IMR-90 (cell line): ENCODE data around the gene ARL4A. TPM values are rescaled to one million over a fixed set of nuclear protein-coding genes. Genes with fewer than 3 reads are reported as not detected.

Experiments
- ATAC-seq: fragments of 200-7000 bp; cut with Tn5 transposase; 2 replicates; pipeline ENCODE4 v1.9.1; 2020; ENCODE audit warnings: low read depth, mild to moderate bottlenecking, moderate library complexity
- BruUV-seq: library from RNA; stranded (reverse); fragments of 400-500 nt; replicated peaks from 2 replicates; lab custom pipeline; 2021; lab: Mats Ljungman, UMichigan
- CTCF ChIA-PET: fragments of 300-600 bp; formaldehyde crosslinking; extraction: SDS; loops from one replicate; lab custom pipeline; 2021; ENCODE audit warnings: antibody characterized with exemption; lab: Yijun Ruan, JAX
- POLR2A ChIA-PET: fragments of 300-600 bp; sonication (Branson Sonifier 250); formaldehyde crosslinking; loops from one replicate; lab custom pipeline; 2022; ENCODE audit warnings: antibody characterized with exemption; ENCODE audit not compliant: unreplicated experiment; lab: Charles Lee
- DNase-seq: peaks from one replicate; pipeline ENCODE4 v3.0.0; 2013
- H2AFZ ChIP-seq: replicated peaks from 2 replicates; pipeline ENCODE3; 2013; ENCODE audit warnings: low read length, mild to moderate bottlenecking; ENCODE audit not compliant: poor library complexity
- H2AK5ac ChIP-seq: 2 replicates; pipeline ENCODE4 v1.6.1; 2013; ENCODE audit warnings: low read depth, low read length, inconsistent platforms
- H2AK9ac ChIP-seq: replicated peaks from 2 replicates; pipeline ENCODE3; 2013; ENCODE audit warnings: mild to moderate bottlenecking, low read depth, low read length, moderate library complexity; ENCODE audit not compliant: poor library complexity
- H2BK120ac ChIP-seq: 2 replicates; pipeline ENCODE4 v1.6.1; 2013; ENCODE audit warnings: low read depth, low read length, inconsistent platforms
- H2BK15ac ChIP-seq: 3 replicates; pipeline ENCODE4 v1.6.1; 2013; ENCODE audit warnings: low read depth, low read length, inconsistent platforms
- H2BK20ac ChIP-seq: 2 replicates; pipeline ENCODE4 v1.6.1; 2013; ENCODE audit warnings: low read depth, mild to moderate bottlenecking, inconsistent platforms, low read length, moderate library complexity
- H2BK5ac ChIP-seq: 2 replicates; pipeline ENCODE4 v1.6.1; 2013; ENCODE audit warnings: mild to moderate bottlenecking, low read depth, low read length, inconsistent platforms; ENCODE audit not compliant: poor library complexity, severe bottlenecking
- H3K14ac ChIP-seq: replicated peaks from 2 replicates; pipeline ENCODE4 v1.6.1; 2013; ENCODE audit warnings: low read depth, low read length, inconsistent platforms
- H3K18ac ChIP-seq: 2 replicates; pipeline ENCODE4 v1.6.1; 2013; ENCODE audit warnings: low read depth, low read length, control low read depth
- H3K23ac ChIP-seq: 2 replicates; pipeline ENCODE4 v1.6.1; 2013; ENCODE audit warnings: low read depth, low read length, inconsistent platforms
- H3K27ac ChIP-seq: 2 replicates; pipeline ENCODE4 v1.5.1; 2013; ENCODE audit warnings: mild to moderate bottlenecking, control low read depth, low read length; ENCODE audit not compliant: insufficient read depth
- H3K27me3 ChIP-seq: 2 replicates; pipeline ENCODE4 v1.6.1; 2013; ENCODE audit warnings: low read length; ENCODE audit not compliant: control insufficient read depth, insufficient read depth
- H3K36me3 ChIP-seq: 2 replicates; pipeline ENCODE4 v1.6.1; 2013; ENCODE audit warnings: low read length, mixed read lengths; ENCODE audit not compliant: control insufficient read depth, insufficient read depth
- H3K4ac ChIP-seq: 2 replicates; pipeline ENCODE4 v1.6.1; 2013; ENCODE audit warnings: low read depth, low read length, inconsistent platforms
- H3K4me1 ChIP-seq: 2 replicates; pipeline ENCODE4 v1.6.1; 2013; ENCODE audit warnings: low read length, mixed read lengths; ENCODE audit not compliant: control insufficient read depth, insufficient read depth
- H3K4me2 ChIP-seq: 2 replicates; pipeline ENCODE4 v1.6.1; 2013; ENCODE audit warnings: low read depth, mild to moderate bottlenecking, control low read depth, low read length, moderate library complexity
- H3K4me3 ChIP-seq: 2 replicates; pipeline ENCODE4 v1.5.1; 2013; ENCODE audit warnings: low read depth, mild to moderate bottlenecking, control low read depth, low read length, moderate library complexity; ENCODE audit not compliant: insufficient read depth
- H3K56ac ChIP-seq: 2 replicates; pipeline ENCODE4 v1.6.1; 2013; ENCODE audit warnings: low read length, inconsistent platforms; ENCODE audit not compliant: insufficient read depth; ENCODE audit errors: extremely low read depth
- H3K79me1 ChIP-seq, 2 experiments: 2 replicates each; pipeline ENCODE4 v1.6.1; 2013; ENCODE audit warnings: low read length in 2 of 2, inconsistent platforms in 1 of 2, low read depth in 1 of 2
- H3K9ac ChIP-seq: 2 replicates; pipeline ENCODE4 v1.6.1; 2013; ENCODE audit warnings: low read depth, low read length, control low read depth
- H3K9me1 ChIP-seq: 2 replicates; pipeline ENCODE4 v1.6.1; 2013; ENCODE audit warnings: low read length, inconsistent platforms; ENCODE audit not compliant: insufficient read depth
- H3K9me3 ChIP-seq: 2 replicates; pipeline ENCODE4 v1.6.1; 2013; ENCODE audit warnings: low read length; ENCODE audit not compliant: control insufficient read depth, insufficient read depth
- H4K20me1 ChIP-seq: 2 replicates; pipeline ENCODE4 v1.6.1; 2013; ENCODE audit warnings: low read length, inconsistent platforms; ENCODE audit not compliant: insufficient read depth
- H4K5ac ChIP-seq: 2 replicates; pipeline ENCODE4 v1.6.1; 2013; ENCODE audit warnings: mild to moderate bottlenecking, low read depth, low read length, control low read depth
- H4K8ac ChIP-seq, 2 experiments: 2 replicates each; pipeline ENCODE4 v1.6.1; 2013; ENCODE audit warnings: low read depth in 2 of 2, low read length in 2 of 2, control low read depth in 1 of 2, inconsistent platforms in 1 of 2
- H4K91ac ChIP-seq: 2 replicates; pipeline ENCODE4 v1.6.1; 2013; ENCODE audit warnings: low read depth, low read length, inconsistent platforms; ENCODE audit not compliant: insufficient read depth
- BHLHE40 ChIP-seq: fragments of 150-350 bp; IDR thresholded peaks from 2 replicates; pipeline ENCODE4 v1.6.1; 2016; ENCODE audit warnings: mild to moderate bottlenecking, low read depth, low read length
- CEBPB ChIP-seq: IDR thresholded peaks from 2 replicates; pipeline ENCODE4 v1.6.1; 2012; ENCODE audit warnings: low read depth, low read length, improper control_type of control experiment
- CHD1 ChIP-seq: IDR thresholded peaks from 2 replicates; pipeline ENCODE4 v1.6.1; 2012; ENCODE audit warnings: low read depth, low read length, improper control_type of control experiment
- FOS ChIP-seq: fragments of 150-350 bp; IDR thresholded peaks from 2 replicates; pipeline ENCODE4 v1.6.1; 2016; ENCODE audit warnings: low read depth, low read length
- MAFK ChIP-seq: IDR thresholded peaks from 2 replicates; pipeline ENCODE4 v1.6.1; 2012; ENCODE audit warnings: low read depth, low read length, improper control_type of control experiment
- MAZ ChIP-seq: IDR thresholded peaks from 2 replicates; pipeline ENCODE4 v1.6.1; 2012; ENCODE audit warnings: low read depth, mild to moderate bottlenecking, low read length, improper control_type of control experiment, moderate library complexity, borderline replicate concordance
- MXI1 ChIP-seq: IDR thresholded peaks from 2 replicates; pipeline ENCODE4 v1.6.1; 2012; ENCODE audit warnings: low read depth, mild to moderate bottlenecking, low read length, moderate library complexity, borderline replicate concordance
- NFE2L2 ChIP-seq: fragments of 150-350 bp; IDR thresholded peaks from 2 replicates; pipeline ENCODE4 v1.6.1; 2016; ENCODE audit warnings: low read depth, mild to moderate bottlenecking, low read length
- POLR2A ChIP-seq: IDR thresholded peaks from 2 replicates; pipeline ENCODE4 v1.6.1; 2012; ENCODE audit warnings: mild to moderate bottlenecking, low read depth, low read length
- RAD21 ChIP-seq: IDR thresholded peaks from 2 replicates; pipeline ENCODE4 v1.6.1; 2012; ENCODE audit warnings: low read length, improper control_type of control experiment
- RCOR1 ChIP-seq: IDR thresholded peaks from 2 replicates; pipeline ENCODE4 v1.6.1; 2012; ENCODE audit warnings: mild to moderate bottlenecking, low read length, improper control_type of control experiment; ENCODE audit not compliant: insufficient replicate concordance
- RFX5 ChIP-seq: IDR thresholded peaks from 2 replicates; pipeline ENCODE4 v1.8.0; 2012; ENCODE audit warnings: low read depth, mild to moderate bottlenecking, low read length, moderate library complexity
- WGBS, 2 experiments: methylation state at CpG; one replicate each; pipeline versions ENCODE4 v1.1.5 to v1.1.7; 2013; ENCODE audit warnings: missing lambda C conversion rate in 2 of 2; ENCODE audit not compliant: insufficient read length in 1 of 2; ENCODE audit errors: extremely low coverage in 2 of 2; 5-methylcytosine and 5-hydroxymethylcytosine counted together
- dilution Hi-C: fragments of 300-500 bp; cut with HindIII; formaldehyde crosslinking; loops from one replicate; pipeline ENCODE4 v1.14.3; 2018; ENCODE audit warnings: low sequenced_read_pairs; ENCODE audit not compliant: unreplicated experiment
- in situ Hi-C: fragments of 300-500 bp; cut with MboI; formaldehyde crosslinking; loops from 3 replicates; pipeline ENCODE4 v1.14.3; 2019; ENCODE audit warnings: low sequenced_read_pairs, inconsistent platforms, mixed read lengths
- intact Hi-C: fragments of 100-400 bp; cut with micrococcal nuclease; formaldehyde crosslinking; loops from 2 replicates; pipeline ENCODE4 v1.10.0; 2022
- polyA plus RNA-seq, 3 experiments: library from polyadenylated mRNA; depleted of rRNA; stranded (reverse); fragments of >200 nt; gene quantifications; 2 replicates each; pipeline ENCODE4 v1.2.3, GENCODE V29; 2012; ENCODE audit warnings: low replicate concordance in 1 of 3
- total RNA-seq: library from RNA; depleted of rRNA; stranded (reverse); fragments of >200 nt; gene quantifications from 2 replicates; pipeline ENCODE4 v1.2.3, GENCODE V29; 2012
- TF ChIP-seq, protein P1 (sequence below): fragments of 150-350 bp; IDR thresholded peaks from 2 replicates; pipeline ENCODE4 v1.6.1; 2016; ENCODE audit warnings: low read depth, mild to moderate bottlenecking, low read length, moderate library complexity, borderline replicate concordance
- TF ChIP-seq, protein P2 (sequence below): conservative IDR thresholded peaks from 2 replicates; pipeline ENCODE4 v1.5.1; 2012; ENCODE audit warnings: mild to moderate bottlenecking, low read depth, low read length, improper control_type of control experiment
- TF ChIP-seq, protein P3 (sequence below): fragments of 150-350 bp; IDR thresholded peaks from 2 replicates; pipeline ENCODE4 v1.6.1; 2017; ENCODE audit warnings: mild to moderate bottlenecking, antibody characterized with exemption, low read length, low read depth

ARL4A gene
- total and polyA plus RNA-seq, 2 of the 4 experiments (the other 2 are of a cell fraction), result 13.7 to 22.4 TPM

DNA sequence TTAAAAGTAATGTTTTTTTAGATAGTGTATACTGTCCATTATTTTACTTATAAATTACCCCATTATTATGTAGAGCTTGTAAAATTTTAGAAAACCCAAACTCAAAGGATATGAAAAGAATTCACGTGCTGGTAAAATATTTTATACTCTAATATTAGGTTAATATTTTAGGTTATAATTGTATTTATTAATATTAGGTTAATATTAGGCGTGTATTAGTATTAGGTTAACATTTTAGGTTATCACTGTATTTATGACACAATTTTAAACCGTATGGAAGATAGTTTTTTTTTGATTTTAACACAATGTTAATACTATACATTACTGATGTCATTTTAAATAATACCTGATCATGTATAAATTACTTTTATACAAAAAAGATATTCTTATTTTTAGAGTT lies 48.5 kb downstream of the ARL4A start:
- H3K23ac ChIP-seq, result no peak overlapping the region
- dilution Hi-C loops, result no loop called here
- H4K91ac ChIP-seq, result no peak overlapping the region
- no peak overlapping the region for H2BK5ac ChIP-seq
- no peak overlapping the region for H2AK5ac ChIP-seq
- ChIA-PET CTCF (no interaction called here), POLR2A (no interaction called here)
- H3K36me3 ChIP-seq, result no peaks in the 10 kb centered on the region
- H3K9ac ChIP-seq, result no peak overlapping the region
- no peak overlapping the region for H2AK9ac ChIP-seq
- no peak overlapping the region for H3K14ac ChIP-seq
- H3K9me1 ChIP-seq, result peaks cover 3% of the 10 kb centered on the region; the same call in 1 of the 2 replicates
- intact Hi-C loops, result no loop called here
- ATAC-seq (no peak), DNase-seq (no peak)
- WGBS, 2 experiments, result no CpG with 5 or more reads among the region's 3 CpGs
- in situ Hi-C loops, result no loop called here
- H2BK20ac ChIP-seq, result no peak overlapping the region
- TF ChIP-seq FOS, result no peak
- TF ChIP-seq, protein P1, sequence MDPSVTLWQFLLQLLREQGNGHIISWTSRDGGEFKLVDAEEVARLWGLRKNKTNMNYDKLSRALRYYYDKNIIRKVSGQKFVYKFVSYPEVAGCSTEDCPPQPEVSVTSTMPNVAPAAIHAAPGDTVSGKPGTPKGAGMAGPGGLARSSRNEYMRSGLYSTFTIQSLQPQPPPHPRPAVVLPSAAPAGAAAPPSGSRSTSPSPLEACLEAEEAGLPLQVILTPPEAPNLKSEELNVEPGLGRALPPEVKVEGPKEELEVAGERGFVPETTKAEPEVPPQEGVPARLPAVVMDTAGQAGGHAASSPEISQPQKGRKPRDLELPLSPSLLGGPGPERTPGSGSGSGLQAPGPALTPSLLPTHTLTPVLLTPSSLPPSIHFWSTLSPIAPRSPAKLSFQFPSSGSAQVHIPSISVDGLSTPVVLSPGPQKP, result no peak
- no peak for TF ChIP-seq CEBPB
- TF ChIP-seq MXI1, result no peak
- no peak for TF ChIP-seq RAD21
- TF ChIP-seq, protein P2, sequence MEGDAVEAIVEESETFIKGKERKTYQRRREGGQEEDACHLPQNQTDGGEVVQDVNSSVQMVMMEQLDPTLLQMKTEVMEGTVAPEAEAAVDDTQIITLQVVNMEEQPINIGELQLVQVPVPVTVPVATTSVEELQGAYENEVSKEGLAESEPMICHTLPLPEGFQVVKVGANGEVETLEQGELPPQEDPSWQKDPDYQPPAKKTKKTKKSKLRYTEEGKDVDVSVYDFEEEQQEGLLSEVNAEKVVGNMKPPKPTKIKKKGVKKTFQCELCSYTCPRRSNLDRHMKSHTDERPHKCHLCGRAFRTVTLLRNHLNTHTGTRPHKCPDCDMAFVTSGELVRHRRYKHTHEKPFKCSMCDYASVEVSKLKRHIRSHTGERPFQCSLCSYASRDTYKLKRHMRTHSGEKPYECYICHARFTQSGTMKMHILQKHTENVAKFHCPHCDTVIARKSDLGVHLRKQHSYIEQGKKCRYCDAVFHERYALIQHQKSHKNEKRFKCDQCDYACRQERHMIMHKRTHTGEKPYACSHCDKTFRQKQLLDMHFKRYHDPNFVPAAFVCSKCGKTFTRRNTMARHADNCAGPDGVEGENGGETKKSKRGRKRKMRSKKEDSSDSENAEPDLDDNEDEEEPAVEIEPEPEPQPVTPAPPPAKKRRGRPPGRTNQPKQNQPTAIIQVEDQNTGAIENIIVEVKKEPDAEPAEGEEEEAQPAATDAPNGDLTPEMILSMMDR, result no peak
- no peak for TF ChIP-seq POLR2A
- no peak for TF ChIP-seq RCOR1
- no peak for TF ChIP-seq CHD1
- TF ChIP-seq RFX5, result no peak
- no peak for TF ChIP-seq MAZ
- TF ChIP-seq NFE2L2, result no peak
- TF ChIP-seq MAFK, result no peak
- TF ChIP-seq, protein P3, sequence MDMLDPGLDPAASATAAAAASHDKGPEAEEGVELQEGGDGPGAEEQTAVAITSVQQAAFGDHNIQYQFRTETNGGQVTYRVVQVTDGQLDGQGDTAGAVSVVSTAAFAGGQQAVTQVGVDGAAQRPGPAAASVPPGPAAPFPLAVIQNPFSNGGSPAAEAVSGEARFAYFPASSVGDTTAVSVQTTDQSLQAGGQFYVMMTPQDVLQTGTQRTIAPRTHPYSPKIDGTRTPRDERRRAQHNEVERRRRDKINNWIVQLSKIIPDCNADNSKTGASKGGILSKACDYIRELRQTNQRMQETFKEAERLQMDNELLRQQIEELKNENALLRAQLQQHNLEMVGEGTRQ, result no peak
- no peak for TF ChIP-seq BHLHE40
- H3K4ac ChIP-seq, result no peak overlapping the region
- H3K79me1 ChIP-seq, result no peaks in the 10 kb centered on the region
- H2AFZ ChIP-seq, result no peak overlapping the region
- H4K5ac ChIP-seq, result no peak overlapping the region
- H4K20me1 ChIP-seq, result no peaks in the 10 kb centered on the region
- H3K27me3 ChIP-seq, result no peaks in the 10 kb centered on the region
- no peaks in the 10 kb centered on the region for H3K9me3 ChIP-seq
- no peak overlapping the region for H3K4me2 ChIP-seq
- H3K27ac ChIP-seq, result no peak overlapping the region
- H3K56ac ChIP-seq, result no peak overlapping the region
- no peaks in the 10 kb centered on the region for H3K4me1 ChIP-seq
- no peak overlapping the region for H3K4me3 ChIP-seq
- BruUV-seq, result no TSS peak
- H4K8ac ChIP-seq, result no peak overlapping the region
- H2BK120ac ChIP-seq, result no peak overlapping the region
- no peak overlapping the region for H3K18ac ChIP-seq
- H2BK15ac ChIP-seq, result no peak overlapping the region
